Endothelial cell of umbilical vein (primary cell): ENCODE measurements around the gene GLOD4. TPM values are rescaled to one million over a fixed set of nuclear protein-coding genes. Genes with fewer than 3 reads are reported as not detected.

ENCODE experiments used
- BruUV-seq: library from RNA; stranded (reverse); fragments of 400-500 nt; replicated peaks from 2 replicates; lab custom pipeline; 2021; lab: Mats Ljungman, UMichigan
- CTCF ChIA-PET: fragments of 300-600, 350-600 bp; sonication (Branson Sonifier 250); formaldehyde crosslinking; loops from one replicate; lab custom pipeline; 2021; ENCODE audit warnings: antibody characterized with exemption, inconsistent platforms; lab: Charles Lee
- POLR2A ChIA-PET: fragments of 300-600, 350-600 bp; sonication (Branson Sonifier 250); formaldehyde crosslinking; loops from one replicate; lab custom pipeline; 2021; ENCODE audit warnings: antibody characterized with exemption, inconsistent platforms; lab: Charles Lee
- DNase-seq: peaks from one replicate; pipeline ENCODE4 v3.0.0-alpha.2; 2011; ENCODE audit warnings: low read depth, low spot score
- FAIRE-seq: peaks from 2 replicates; lab custom pipeline; 2011; peaks lifted over from hg19 to GRCh38; lab: Jason Lieb, UNC
- H2AFZ ChIP-seq: 2 replicates; pipeline ENCODE4 v1.6.0; 2012; ENCODE audit warnings: low read depth, low read length, control low read depth, inconsistent platforms
- H3K27ac ChIP-seq: 2 replicates; pipeline ENCODE4 v1.5.1; 2011; ENCODE audit warnings: low read depth, mild to moderate bottlenecking, control low read depth, low read length, moderate library complexity; ENCODE audit not compliant: insufficient read depth
- H3K27me3 ChIP-seq, 2 experiments: 2 replicates each; pipeline versions ENCODE4 v1.6.0 to v1.6.1; 2011; ENCODE audit warnings: low read length in 2 of 2, mixed read lengths in 1 of 2; ENCODE audit not compliant: control insufficient read depth in 2 of 2, insufficient read depth in 2 of 2
- H3K36me3 ChIP-seq, 2 experiments: 2 replicates in 1 of 2; 3 replicates in 1 of 2; pipeline ENCODE4 v1.5.1; 2011; ENCODE audit warnings: low read length in 2 of 2, mild to moderate bottlenecking in 1 of 2, moderate library complexity in 1 of 2; ENCODE audit not compliant: control insufficient read depth in 2 of 2, insufficient read depth in 2 of 2; ENCODE audit errors: extremely low read depth in 1 of 2
- H3K4me1 ChIP-seq: 3 replicates; pipeline ENCODE4 v1.5.1; 2011; ENCODE audit warnings: mild to moderate bottlenecking, low read length; ENCODE audit not compliant: control insufficient read depth, insufficient read depth; ENCODE audit errors: extremely low read depth
- H3K4me2 ChIP-seq: 2 replicates; pipeline ENCODE4 v1.6.1; 2011; ENCODE audit warnings: low read length, control low read depth, mixed read lengths; ENCODE audit not compliant: insufficient read depth
- H3K4me3 ChIP-seq, 3 experiments: fragments of 200-600 bp in 1 of 3; sonication (generic), shearing (Covaris generic) in 1 of 3; replicated peaks in 1 of 3; 2 replicates each; pipeline ENCODE4 v1.5.1; 2011 to 2016; ENCODE audit warnings: control low read depth in 3 of 3, low read length in 3 of 3, mild to moderate bottlenecking in 2 of 3, inconsistent platforms in 1 of 3, low read depth in 1 of 3, moderate library complexity in 1 of 3; ENCODE audit not compliant: insufficient read depth in 1 of 3
- H3K79me2 ChIP-seq: 2 replicates; pipeline ENCODE4 v1.6.0; 2012; ENCODE audit warnings: low read length, inconsistent platforms; ENCODE audit not compliant: control insufficient read depth, insufficient read depth
- H3K9ac ChIP-seq: replicated peaks from 2 replicates; pipeline ENCODE3; 2011; ENCODE audit warnings: low read length, control low read depth; ENCODE audit not compliant: insufficient read depth; ENCODE audit errors: extremely low read depth
- H3K9me1 ChIP-seq: replicated peaks from 3 replicates; pipeline ENCODE4 v1.6.0; 2011; ENCODE audit warnings: mild to moderate bottlenecking, low read length; ENCODE audit not compliant: control insufficient read depth, insufficient read depth; ENCODE audit errors: extremely low read depth
- H3K9me3 ChIP-seq: replicated peaks from 2 replicates; pipeline ENCODE4 v1.5.1; 2012; ENCODE audit warnings: low read length, inconsistent platforms; ENCODE audit not compliant: control insufficient read depth, insufficient read depth
- H4K20me1 ChIP-seq: replicated peaks from 2 replicates; pipeline ENCODE3; 2011; ENCODE audit warnings: mild to moderate bottlenecking, low read length; ENCODE audit not compliant: control insufficient read depth, insufficient read depth; ENCODE audit errors: extremely low read depth
- EZH2 ChIP-seq: IDR thresholded peaks from 2 replicates; pipeline ENCODE4 v1.6.1; 2012; ENCODE audit warnings: borderline replicate concordance, low read depth, mild to moderate bottlenecking, moderate library complexity, low read length, inconsistent platforms; ENCODE audit not compliant: severe bottlenecking
- FOS ChIP-seq: IDR thresholded peaks from 2 replicates; pipeline ENCODE4 v1.6.1; 2011; ENCODE audit warnings: mild to moderate bottlenecking, low read length, moderate library complexity, borderline replicate concordance; ENCODE audit not compliant: insufficient read depth
- GATA2 ChIP-seq: IDR thresholded peaks from 2 replicates; pipeline ENCODE4 v1.7.0; 2011; ENCODE audit warnings: low read depth, mild to moderate bottlenecking, moderate library complexity, mixed read lengths, low read length; ENCODE audit not compliant: insufficient read length, insufficient read depth
- JUN ChIP-seq: IDR thresholded peaks from 2 replicates; pipeline ENCODE4 v1.6.1; 2011; ENCODE audit warnings: borderline replicate concordance, low read depth; ENCODE audit not compliant: insufficient read length, insufficient read depth
- MYC ChIP-seq: IDR thresholded peaks from one replicate; pipeline ENCODE4 v1.6.1; 2011; ENCODE audit warnings: mild to moderate bottlenecking, low read depth, low read length
- POLR2A ChIP-seq: IDR thresholded peaks from 2 replicates; pipeline ENCODE4 v1.6.1; 2012; ENCODE audit warnings: low read depth, mild to moderate bottlenecking, control low read depth, low read length
- POLR2AphosphoS5 ChIP-seq: IDR thresholded peaks from 2 replicates; pipeline ENCODE4 v1.6.1; 2012; ENCODE audit warnings: low read depth, mild to moderate bottlenecking, control low read depth, low read length, moderate library complexity; ENCODE audit not compliant: insufficient read depth
- dilution Hi-C: fragments of 300-500 bp; cut with MboI; formaldehyde crosslinking; loops from one replicate; pipeline ENCODE4 v1.15.0; 2019; ENCODE audit warnings: low sequenced_read_pairs; ENCODE audit not compliant: extremely low pct_ligation_motif_present
- intact Hi-C: fragments of 100-400 bp; cut with micrococcal nuclease; formaldehyde crosslinking; loops from one replicate; pipeline ENCODE4 v1.10.0; 2022
- polyA plus RNA-seq, 4 experiments: library from polyadenylated mRNA; depleted of rRNA in 3 of 4; stranded (reverse) in 3 of 4; unstranded in 1 of 4; fragments of >200 nt; gene quantifications; 2 replicates each; pipeline versions ENCODE4 v1.2.1 to v1.2.3, GENCODE V29; 2011 to 2012; ENCODE audit warnings: missing spikeins in 1 of 4
- total RNA-seq: library from RNA; stranded (reverse); gene quantifications from 2 replicates; pipeline ENCODE4 v1.2.3, GENCODE V29; 2021
- TF ChIP-seq, protein P1 (sequence below): IDR thresholded peaks from 2 replicates; pipeline ENCODE4 v1.6.1; 2011; ENCODE audit not compliant: insufficient read depth, insufficient read length
- TF ChIP-seq, protein P2 (sequence below), 2 donors: IDR thresholded peaks; 1 replicate in 1 of 2; 2 replicates in 1 of 2; pipeline ENCODE4 v1.5.1; 2011; ENCODE audit warnings: low read length in 2 of 2, mild to moderate bottlenecking in 2 of 2, moderate library complexity in 2 of 2, control low read depth in 1 of 2, inconsistent platforms in 1 of 2, low read depth in 1 of 2; ENCODE audit not compliant: insufficient read depth in 1 of 2; ENCODE audit errors: extremely low read depth in 1 of 2

The GLOD4 gene
- total and polyA plus RNA-seq, 2 donors (not counting 3 experiments of a cell fraction or from before 2014, with no cell fraction given), result 41.3 to 84.2 TPM

DNA sequence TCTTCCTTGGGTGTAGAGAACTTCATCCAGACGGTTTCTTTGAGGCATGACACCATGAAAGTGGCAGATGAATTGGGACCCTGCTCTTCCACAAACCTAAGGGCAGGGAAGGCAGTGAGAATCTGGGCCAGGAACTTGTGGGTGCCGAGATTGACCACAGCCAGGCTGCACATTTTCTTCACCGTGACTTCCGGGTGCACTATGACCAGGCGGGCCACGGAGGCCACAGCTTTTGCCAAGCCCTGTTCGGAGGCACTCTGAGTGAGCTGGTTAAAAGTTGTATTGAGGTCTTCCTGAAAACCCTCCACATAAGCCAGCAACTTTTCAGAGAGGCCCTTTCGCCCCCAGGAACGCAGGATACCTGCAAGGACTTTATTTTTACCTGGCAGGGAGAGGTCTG lies 35.9 kb downstream of the GLOD4 start:
- Histone ChIP-seq H3K36me3 (peaks cover 13 to 42% of the 10 kb centered on the region in 2 experiments), H3K79me2 (peaks cover 67% of the 10 kb centered on the region), H3K9me1 (no peaks in the 10 kb centered on the region), H3K27ac (no peak overlapping the region), H3K9me3 (no peaks in the 10 kb centered on the region), H3K4me2 (no peak overlapping the region), H3K4me1 (peaks cover 6% of the 10 kb centered on the region), H4K20me1 (no peaks in the 10 kb centered on the region), H3K9ac (no peak overlapping the region), H3K4me3 (no peak overlapping the region), H2AFZ (no peak overlapping the region), H3K27me3 (no peaks in the 10 kb centered on the region)
- intact Hi-C loops (no loop called here), dilution Hi-C loops (no loop called here)
- FAIRE-seq (no peak), DNase-seq (no peak)
- no peak for TF ChIP-seq MYC
- TF ChIP-seq, protein P1, sequence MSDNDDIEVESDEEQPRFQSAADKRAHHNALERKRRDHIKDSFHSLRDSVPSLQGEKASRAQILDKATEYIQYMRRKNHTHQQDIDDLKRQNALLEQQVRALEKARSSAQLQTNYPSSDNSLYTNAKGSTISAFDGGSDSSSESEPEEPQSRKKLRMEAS, result no peak
- TF ChIP-seq, protein P2, sequence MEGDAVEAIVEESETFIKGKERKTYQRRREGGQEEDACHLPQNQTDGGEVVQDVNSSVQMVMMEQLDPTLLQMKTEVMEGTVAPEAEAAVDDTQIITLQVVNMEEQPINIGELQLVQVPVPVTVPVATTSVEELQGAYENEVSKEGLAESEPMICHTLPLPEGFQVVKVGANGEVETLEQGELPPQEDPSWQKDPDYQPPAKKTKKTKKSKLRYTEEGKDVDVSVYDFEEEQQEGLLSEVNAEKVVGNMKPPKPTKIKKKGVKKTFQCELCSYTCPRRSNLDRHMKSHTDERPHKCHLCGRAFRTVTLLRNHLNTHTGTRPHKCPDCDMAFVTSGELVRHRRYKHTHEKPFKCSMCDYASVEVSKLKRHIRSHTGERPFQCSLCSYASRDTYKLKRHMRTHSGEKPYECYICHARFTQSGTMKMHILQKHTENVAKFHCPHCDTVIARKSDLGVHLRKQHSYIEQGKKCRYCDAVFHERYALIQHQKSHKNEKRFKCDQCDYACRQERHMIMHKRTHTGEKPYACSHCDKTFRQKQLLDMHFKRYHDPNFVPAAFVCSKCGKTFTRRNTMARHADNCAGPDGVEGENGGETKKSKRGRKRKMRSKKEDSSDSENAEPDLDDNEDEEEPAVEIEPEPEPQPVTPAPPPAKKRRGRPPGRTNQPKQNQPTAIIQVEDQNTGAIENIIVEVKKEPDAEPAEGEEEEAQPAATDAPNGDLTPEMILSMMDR (IDR thresholded peaks at IDR 0.05; ENCODE audit: extremely low read depth in 1 of 2, insufficient read depth in 1 of 2, low read depth in 1 of 2, low read length in 2 of 2), result no peak
- no peak for TF ChIP-seq FOS
- no peak for TF ChIP-seq EZH2
- TF ChIP-seq POLR2A, result no peak
- TF ChIP-seq GATA2, result no peak
- no peak for TF ChIP-seq POLR2AphosphoS5
- TF ChIP-seq JUN, result no peak
- ChIA-PET CTCF (interaction anchor here (1.1 to 1.6 kb wide), 5 partner anchors 10 to 235 kb away, joined by 3 to 5 read pairs (median 3); no protein-coding TSS in a partner anchor), POLR2A (interaction anchor here (0.6 kb wide), 1 partner anchor 250 kb away, joined by 4 read pairs; no protein-coding TSS in a partner anchor)
- BruUV-seq, result no TSS peak
